ENCODE results near the gene CYB5RL.

DNA sequence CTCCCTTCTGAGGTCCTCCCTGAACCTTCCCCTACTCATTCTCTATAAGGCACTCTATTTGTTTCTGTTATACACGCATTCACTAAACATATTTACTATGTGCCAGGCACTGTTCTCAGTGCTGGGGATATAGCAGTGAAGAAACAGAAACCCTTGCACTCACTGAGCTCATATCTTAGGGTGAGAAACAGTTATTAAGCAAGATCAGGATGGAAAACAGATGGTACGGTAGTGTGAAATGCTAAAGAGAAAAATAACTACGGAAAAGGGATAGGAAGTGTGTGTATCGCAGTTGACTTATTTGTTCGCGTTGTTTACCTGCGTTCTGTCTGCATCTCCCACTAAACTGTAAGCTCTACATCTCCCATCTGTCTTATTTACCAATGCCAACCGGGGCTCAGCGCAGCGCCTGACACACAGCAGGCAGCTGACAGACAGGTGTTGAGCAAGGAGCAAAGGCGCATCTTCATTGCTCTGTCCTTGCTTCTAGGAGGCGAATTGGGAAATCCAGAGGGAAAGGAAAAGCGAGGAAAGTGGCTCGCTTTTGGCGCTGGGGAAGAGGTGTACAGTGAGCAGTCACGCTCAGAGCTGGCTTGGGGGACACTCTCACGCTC lies 572 bp downstream of the CYB5RL start:
- TF ChIP-seq, protein P1, sequence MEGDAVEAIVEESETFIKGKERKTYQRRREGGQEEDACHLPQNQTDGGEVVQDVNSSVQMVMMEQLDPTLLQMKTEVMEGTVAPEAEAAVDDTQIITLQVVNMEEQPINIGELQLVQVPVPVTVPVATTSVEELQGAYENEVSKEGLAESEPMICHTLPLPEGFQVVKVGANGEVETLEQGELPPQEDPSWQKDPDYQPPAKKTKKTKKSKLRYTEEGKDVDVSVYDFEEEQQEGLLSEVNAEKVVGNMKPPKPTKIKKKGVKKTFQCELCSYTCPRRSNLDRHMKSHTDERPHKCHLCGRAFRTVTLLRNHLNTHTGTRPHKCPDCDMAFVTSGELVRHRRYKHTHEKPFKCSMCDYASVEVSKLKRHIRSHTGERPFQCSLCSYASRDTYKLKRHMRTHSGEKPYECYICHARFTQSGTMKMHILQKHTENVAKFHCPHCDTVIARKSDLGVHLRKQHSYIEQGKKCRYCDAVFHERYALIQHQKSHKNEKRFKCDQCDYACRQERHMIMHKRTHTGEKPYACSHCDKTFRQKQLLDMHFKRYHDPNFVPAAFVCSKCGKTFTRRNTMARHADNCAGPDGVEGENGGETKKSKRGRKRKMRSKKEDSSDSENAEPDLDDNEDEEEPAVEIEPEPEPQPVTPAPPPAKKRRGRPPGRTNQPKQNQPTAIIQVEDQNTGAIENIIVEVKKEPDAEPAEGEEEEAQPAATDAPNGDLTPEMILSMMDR (IDR thresholded peaks at IDR 0.05; ENCODE audit: low read depth, low read length): no peak
- TF ChIP-seq EZH2phosphoT487 (IDR thresholded peaks at IDR 0.05; ENCODE audit: low read depth): no peak

Data from OCI-LY3 (cell line).